Ishikawa (cell line): ENCODE measurements around the gene ZIC5.

Source experiments
- CEBPB ChIP-seq: IDR thresholded peaks from 2 replicates; pipeline ENCODE4 v1.6.1; 2012
- CREB1 ChIP-seq: IDR thresholded peaks from 2 replicates; pipeline ENCODE4 v1.6.1; 2012; ENCODE audit warnings: low read depth
- EGR1 ChIP-seq: IDR thresholded peaks from 2 replicates; pipeline ENCODE4 v1.6.1; 2012
- EP300 ChIP-seq: IDR thresholded peaks from 2 replicates; pipeline ENCODE4 v1.6.1; 2012; ENCODE audit warnings: borderline replicate concordance
- FOXM1 ChIP-seq: IDR thresholded peaks from 2 replicates; pipeline ENCODE4 v1.6.1; 2012; ENCODE audit warnings: low read depth, borderline replicate concordance
- MAX ChIP-seq: IDR thresholded peaks from 2 replicates; pipeline ENCODE4 v1.6.1; 2012
- NFIC ChIP-seq: IDR thresholded peaks from 2 replicates; pipeline ENCODE4 v1.6.1; 2012
- RAD21 ChIP-seq: IDR thresholded peaks from 2 replicates; pipeline ENCODE4 v1.6.1; 2012; ENCODE audit warnings: low read depth
- REST ChIP-seq: IDR thresholded peaks from 2 replicates; pipeline ENCODE4 v1.6.1; 2012; ENCODE audit warnings: low read depth, mild to moderate bottlenecking
- TAF1 ChIP-seq: IDR thresholded peaks from 2 replicates; pipeline ENCODE4 v1.6.1; 2012; ENCODE audit warnings: low read depth, mild to moderate bottlenecking
- TCF12 ChIP-seq: IDR thresholded peaks from 2 replicates; pipeline ENCODE4 v1.6.1; 2012; ENCODE audit warnings: low read depth
- TEAD4 ChIP-seq: IDR thresholded peaks from 2 replicates; pipeline ENCODE4 v1.6.1; 2012
- USF1 ChIP-seq: IDR thresholded peaks from 2 replicates; pipeline ENCODE4 v1.6.1; 2012
- YY1 ChIP-seq: IDR thresholded peaks from 2 replicates; pipeline ENCODE4 v1.6.1; 2012; ENCODE audit warnings: low read depth
- ZBTB7A ChIP-seq: IDR thresholded peaks from 2 replicates; pipeline ENCODE4 v1.6.1; 2012; ENCODE audit warnings: low read depth

ZIC5 gene

GRCh38 chr13:99967869-99968520 is 3.6 kb downstream of the ZIC5 start:
- no peak for TF ChIP-seq FOXM1

GRCh38 chr13:99967498-99967868 is 4.1 kb downstream of the ZIC5 start:
- TF ChIP-seq CEBPB (no peak), MAX (no peak), YY1 (no peak), TCF12 (no peak), TAF1 (no peak), TEAD4 (no peak), REST (no peak), FOXM1 (no peak), USF1 (no peak), CREB1 (no peak), RAD21 (no peak), ZBTB7A (no peak), NFIC (no peak), EP300 (no peak), EGR1 (no peak)

GRCh38 chr13:99966064-99966805 is 5.3 kb downstream of the ZIC5 start:
- TF ChIP-seq CEBPB (no peak), NFIC (no peak), EGR1 (no peak), RAD21 (no peak), FOXM1 (no peak), YY1 (no peak), TCF12 (no peak), CREB1 (no peak)

GRCh38 chr13:99965329-99966000 is 6.1 kb downstream of the ZIC5 start:
- TF ChIP-seq TCF12 = no peak
- TF ChIP-seq USF1 = no peak

- TF ChIP-seq REST (no peak), NFIC (no peak), TAF1 (no peak), CEBPB (no peak), CREB1 (no peak), YY1 (no peak), MAX (no peak), RAD21 (no peak), EP300 (no peak), ZBTB7A (no peak), USF1 (no peak), TCF12 (no peak), FOXM1 (no peak)
These were observed 7.7 kb downstream of the ZIC5 start for GRCh38 chr13:99963816-99964339.

GRCh38 chr13:99962242-99962641 is 9.3 kb downstream of the ZIC5 start:
- TF ChIP-seq YY1 (no peak), FOXM1 (no peak), MAX (no peak), CEBPB (no peak), TCF12 (no peak), RAD21 (no peak), TAF1 (no peak), ZBTB7A (no peak), TEAD4 (no peak), CREB1 (no peak), REST (no peak), EGR1 (no peak), EP300 (no peak), USF1 (no peak), NFIC (no peak)
